GM18868 (cell line): ENCODE data around the gene PCDHGA7.
A peak's percentile ranks its signal among the peaks of the same experiment; 100 is the strongest.
"Not testable (repeated sequence)": the region's sequence is repeated elsewhere in the genome, so short reads cannot be mapped to it uniquely, and the experiment has no call there.

Experiments used
- ATAC-seq: cut with Tn5 transposase; IDR thresholded peaks from one replicate; pipeline ENCODE4 v1.9.1; 2021; ENCODE audit warnings: mild to moderate bottlenecking, moderate library complexity; ENCODE audit not compliant: unreplicated experiment

The PCDHGA7 gene

DNA sequence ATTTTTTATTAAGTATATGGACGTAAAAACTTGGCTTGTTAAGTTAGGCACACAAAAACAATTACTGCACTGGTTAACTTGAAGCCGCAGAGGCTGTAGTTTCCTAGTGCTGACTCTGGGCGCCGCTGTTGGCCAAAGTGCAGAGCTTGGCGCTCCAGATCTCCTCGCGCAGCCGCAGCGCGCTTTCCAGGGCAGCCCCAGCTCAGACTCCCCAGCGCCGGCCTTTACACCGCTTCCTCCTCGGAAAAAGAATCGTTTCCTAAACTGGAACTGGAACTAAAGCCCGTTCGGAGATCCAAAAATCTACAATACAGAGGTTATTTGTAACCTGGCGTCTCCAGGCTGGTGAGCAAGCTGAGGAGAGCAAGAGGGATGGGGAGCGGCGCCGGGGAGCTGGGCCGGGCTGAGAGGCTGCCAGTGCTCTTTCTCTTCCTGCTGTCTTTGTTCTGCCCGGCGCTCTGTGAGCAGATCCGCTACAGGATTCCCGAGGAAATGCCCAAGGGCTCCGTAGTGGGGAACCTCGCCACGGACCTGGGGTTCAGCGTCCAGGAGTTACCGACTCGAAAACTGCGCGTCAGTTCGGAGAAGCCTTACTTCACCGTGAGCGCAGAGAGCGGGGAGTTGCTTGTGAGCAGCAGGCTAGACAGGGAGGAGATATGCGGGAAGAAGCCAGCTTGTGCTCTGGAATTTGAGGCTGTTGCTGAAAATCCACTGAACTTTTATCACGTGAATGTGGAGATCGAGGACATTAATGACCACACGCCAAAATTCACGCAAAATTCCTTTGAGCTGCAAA lies 15.4 kb downstream of the PCDHGA7 start, which contains the start of gene PCDHGB5:
Gene PCDHGB5, plus strand, starts transcription at position 192 of the 796 bp plus-strand sequence. Its CDS starts 181 bp downstream, at position 373.
- peak; percentile 97 for ATAC-seq

DNA sequence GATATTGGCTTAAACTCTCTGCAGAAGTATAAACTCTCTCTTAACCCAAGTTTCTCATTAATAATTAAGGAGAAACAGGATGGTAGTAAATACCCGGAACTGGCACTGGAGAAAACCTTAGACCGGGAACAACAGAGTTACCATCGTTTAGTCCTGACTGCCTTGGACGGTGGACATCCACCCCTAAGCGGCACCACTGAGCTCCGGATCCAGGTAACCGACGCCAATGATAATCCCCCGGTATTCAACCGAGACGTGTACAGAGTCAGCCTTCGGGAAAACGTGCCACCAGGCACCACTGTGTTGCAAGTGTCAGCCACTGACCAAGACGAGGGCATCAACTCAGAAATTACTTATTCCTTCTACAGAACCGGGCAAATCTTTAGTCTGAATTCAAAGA lies 16.1 kb downstream of the PCDHGA7 start:
- ATAC-seq = no peak

DNA sequence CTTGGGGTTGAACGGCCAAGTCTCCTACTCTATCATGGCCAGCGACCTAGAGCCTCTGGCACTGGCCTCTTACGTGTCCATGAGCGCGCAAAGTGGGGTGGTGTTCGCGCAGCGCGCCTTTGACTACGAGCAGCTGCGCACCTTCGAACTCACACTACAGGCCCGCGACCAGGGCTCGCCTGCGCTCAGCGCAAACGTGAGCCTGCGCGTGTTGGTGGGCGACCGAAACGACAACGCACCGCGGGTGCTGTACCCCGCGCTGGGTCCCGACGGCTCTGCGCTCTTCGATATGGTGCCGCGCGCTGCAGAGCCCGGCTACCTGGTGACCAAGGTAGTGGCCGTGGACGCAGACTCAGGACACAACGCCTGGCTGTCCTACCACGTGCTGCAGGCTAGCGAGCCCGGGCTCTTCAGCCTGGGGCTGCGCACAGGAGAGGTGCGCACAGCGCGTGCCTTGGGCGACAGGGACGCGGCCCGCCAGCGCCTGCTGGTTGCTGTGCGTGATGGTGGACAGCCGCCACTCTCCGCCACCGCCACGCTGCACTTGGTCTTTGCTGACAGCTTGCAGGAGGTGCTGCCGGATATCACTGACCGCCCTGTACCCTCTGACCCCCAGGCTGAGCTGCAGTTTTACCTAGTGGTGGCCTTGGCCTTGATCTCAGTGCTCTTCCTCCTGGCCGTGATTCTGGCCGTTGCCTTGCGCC lies 17.2 kb downstream of the PCDHGA7 start:
- ATAC-seq = no peak

DNA sequence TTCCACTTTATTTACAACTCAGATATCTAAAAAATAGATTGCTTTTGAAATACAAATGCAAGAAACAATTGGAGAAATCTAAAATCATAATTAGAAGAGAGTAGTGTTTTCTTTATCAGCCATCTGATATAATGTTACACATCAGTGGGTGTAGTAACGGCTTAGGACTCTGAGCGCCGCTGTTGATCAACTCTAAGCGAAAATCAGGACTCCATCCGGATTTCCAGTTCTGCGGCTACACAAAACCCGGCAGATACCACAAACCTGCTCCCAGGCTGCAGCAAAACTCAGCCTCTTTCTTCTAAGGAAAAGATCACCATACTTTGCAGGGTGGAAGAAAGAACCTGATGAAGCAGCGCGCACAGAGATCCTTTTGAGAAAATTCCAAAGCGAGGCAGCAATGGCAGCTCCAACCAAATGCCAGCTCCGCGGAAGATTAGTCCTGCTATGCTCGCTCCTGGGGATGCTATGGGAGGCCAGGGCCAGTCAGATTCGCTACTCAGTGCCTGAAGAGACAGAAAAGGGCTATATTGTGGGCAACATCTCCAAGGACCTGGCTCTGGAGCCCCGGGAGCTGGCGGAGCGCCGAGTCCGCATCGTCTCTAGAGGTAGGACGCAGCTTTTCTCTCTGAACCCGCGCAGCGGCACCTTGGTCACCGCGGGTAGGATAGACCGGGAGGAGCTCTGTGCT lies 20.2 kb downstream of the PCDHGA7 start, which contains the start of gene PCDHGA9:
Gene PCDHGA9, plus strand, starts transcription at position 226 of the 691 bp plus-strand sequence. Its CDS starts 175 bp downstream, at position 401.
- ATAC-seq = no peak

DNA sequence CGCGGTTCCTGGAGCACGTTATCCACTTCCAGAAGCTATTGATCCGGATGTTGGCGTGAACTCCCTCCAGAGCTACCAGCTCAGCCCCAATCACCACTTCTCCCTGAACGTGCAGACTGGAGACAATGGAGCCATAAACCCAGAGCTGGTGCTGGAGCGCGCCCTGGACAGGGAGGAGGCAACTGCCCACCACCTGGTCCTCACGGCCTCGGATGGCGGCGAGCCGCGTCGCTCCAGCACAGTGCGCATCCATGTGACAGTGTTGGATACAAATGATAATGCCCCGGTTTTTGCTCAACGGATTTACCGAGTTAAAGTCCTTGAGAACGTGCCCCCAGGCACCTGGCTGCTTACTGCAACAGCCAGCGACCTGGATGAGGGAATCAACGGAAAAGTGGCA lies 20.8 kb downstream of the PCDHGA7 start:
- ATAC-seq = no peak

DNA sequence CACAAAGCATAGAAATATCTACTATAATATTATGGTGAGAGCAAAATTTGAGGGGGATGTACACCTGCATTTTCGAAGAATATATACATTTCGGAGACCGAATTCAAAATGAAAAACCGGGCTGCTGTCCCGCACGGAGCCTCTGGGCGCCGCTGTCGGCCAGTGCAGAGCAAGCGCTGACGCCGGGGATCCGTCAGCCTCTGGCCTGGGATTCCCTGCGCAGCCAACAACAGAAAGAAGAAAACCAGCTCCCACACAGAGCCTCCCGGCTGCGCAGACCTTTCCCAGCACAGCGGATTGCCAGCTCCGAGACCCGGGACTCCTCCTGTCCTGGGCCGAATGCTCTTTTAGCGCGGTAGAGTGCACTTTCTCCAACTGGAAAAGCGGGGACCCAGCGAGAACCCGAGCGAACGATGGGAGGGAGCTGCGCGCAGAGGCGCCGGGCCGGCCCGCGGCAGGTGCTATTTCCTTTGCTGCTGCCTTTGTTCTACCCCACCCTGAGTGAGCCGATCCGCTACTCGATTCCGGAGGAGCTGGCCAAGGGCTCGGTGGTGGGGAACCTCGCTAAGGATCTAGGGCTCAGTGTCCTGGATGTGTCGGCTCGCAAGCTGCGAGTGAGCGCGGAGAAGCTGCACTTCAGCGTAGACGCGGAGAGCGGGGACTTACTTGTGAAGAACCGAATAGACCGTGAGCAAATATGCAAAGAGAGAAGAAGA lies 25.4 kb downstream of the PCDHGA7 start, which contains the start of gene PCDHGB6:
Gene PCDHGB6, plus strand, starts transcription at position 232 of the 716 bp plus-strand sequence. Its CDS starts 182 bp downstream, at position 414.
- ATAC-seq = peak; percentile 82

DNA sequence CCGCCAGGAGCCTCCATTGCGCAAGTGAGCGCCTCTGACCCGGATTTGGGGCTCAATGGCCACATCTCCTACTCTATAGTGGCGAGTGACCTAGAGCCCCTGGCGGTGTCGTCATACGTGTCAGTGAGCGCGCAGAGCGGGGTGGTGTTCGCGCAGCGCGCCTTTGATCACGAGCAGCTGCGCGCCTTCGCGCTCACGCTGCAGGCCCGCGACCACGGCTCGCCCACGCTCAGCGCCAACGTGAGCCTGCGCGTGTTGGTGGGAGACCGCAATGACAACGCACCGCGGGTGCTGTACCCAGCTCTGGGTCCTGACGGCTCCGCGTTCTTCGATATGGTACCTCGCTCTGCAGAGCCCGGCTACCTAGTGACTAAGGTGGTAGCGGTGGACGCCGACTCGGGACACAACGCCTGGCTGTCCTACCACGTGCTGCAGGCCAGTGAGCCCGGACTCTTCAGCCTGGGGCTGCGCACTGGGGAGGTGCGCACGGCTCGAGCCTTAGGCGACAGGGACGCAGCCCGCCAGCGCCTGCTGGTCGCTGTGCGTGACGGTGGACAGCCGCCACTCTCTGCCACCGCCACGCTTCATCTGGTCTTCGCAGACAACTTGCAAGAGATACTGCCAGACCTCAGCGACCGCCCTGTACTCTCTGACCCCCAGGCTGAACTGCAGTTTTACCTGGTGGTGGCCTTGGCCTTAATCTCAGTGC lies 27.2 kb downstream of the PCDHGA7 start:
- ATAC-seq = no peak

DNA sequence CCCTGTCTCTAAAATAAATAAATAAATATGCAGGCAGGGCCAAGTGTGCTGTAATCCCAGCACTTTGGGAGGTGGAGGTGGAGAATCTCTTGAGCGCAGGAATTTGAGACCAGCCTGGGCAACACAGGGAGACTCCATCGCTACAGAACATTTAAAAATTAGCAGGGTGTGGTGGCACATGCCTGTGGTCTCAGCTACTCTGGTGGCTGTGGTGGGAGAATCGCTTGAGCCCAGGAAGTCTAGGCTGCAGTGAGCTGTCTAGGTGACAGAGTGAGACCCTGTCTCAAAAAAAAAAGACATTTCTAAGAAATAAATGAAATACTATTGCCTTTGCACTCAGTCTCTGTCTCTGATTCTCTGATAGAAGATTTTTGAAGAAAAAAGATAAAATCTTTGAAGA lies 29.0 kb downstream of the PCDHGA7 start:
- no peak for ATAC-seq

DNA sequence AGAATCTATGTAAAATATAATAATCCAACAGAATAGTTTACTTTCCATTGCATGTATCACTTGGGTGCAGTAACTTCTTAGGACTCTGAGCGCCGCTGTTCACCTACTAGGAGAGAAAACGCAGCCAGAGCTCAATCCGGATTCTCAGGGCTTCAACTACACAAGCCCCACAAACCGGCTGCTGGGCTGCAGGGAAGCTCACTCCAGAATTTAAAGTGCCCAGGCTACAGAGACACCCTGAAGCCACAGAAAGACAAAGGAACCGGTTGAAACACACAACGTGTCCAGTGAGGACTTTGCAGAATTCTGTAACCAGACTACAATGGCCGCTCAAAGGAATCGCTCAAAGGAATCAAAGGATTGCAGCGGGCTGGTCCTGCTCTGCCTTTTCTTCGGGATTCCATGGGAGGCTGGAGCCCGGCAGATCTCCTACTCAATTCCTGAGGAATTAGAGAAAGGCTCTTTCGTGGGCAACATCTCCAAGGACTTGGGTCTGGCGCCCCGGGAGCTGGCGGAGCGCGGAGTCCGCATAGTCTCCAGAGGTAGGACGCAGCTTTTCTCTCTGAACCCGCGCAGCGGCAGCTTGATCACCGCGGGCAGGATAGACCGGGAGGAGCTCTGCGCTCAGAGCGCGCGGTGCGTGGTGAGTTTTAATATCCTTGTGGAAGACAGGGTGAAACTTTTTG lies 30.5 kb downstream of the PCDHGA7 start, which contains the start of gene PCDHGA10:
Gene PCDHGA10, plus strand, starts transcription at position 134 of the 686 bp plus-strand sequence. Its CDS starts 189 bp downstream, at position 323.
- peak; percentile 73 for ATAC-seq

DNA sequence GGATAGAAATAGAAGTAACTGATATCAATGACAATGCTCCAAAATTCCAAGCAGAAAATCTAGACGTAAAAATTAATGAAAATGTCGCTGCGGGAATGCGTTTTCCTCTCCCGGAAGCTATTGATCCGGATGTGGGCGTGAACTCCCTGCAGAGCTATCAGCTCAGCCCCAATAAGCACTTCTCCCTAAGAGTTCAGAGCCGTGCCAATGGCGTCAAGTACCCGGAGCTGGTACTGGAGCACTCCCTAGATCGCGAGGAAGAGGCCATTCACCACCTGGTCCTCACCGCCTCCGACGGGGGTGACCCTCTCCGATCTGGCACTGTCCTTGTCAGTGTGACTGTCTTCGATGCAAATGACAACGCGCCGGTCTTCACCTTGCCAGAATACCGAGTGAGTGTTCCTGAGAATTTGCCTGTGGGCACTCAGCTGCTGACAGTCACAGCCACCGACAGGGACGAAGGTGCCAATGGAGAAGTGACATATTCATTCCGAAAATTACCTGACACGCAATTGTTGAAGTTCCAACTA lies 31.1 kb downstream of the PCDHGA7 start:
- ATAC-seq = no peak

DNA sequence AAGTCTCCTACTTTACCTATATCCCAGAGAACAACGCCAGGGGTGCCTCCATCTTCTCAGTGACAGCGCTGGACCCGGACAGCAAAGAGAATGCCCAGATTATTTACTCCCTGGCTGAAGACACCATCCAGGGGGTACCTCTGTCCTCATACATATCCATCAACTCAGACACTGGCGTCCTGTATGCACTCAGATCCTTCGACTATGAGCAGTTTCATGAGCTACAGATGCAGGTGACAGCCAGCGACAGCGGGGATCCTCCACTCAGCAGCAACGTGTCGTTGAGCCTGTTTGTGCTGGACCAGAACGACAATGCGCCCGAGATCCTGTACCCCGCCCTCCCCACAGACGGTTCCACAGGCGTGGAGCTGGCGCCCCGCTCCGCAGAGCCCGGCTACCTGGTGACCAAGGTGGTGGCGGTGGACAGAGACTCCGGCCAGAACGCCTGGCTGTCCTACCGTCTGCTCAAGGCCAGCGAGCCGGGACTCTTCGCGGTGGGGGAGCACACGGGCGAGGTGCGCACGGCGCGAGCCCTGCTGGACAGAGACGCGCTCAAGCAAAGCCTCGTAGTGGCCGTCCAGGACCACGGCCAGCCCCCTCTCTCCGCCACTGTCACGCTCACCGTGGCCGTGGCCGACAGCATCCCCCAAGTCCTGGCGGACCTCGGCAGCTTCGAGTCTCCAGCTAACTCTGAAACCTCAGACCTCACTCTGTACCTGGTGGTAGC lies 32.2 kb downstream of the PCDHGA7 start:
- not testable (repeated sequence) for ATAC-seq

DNA sequence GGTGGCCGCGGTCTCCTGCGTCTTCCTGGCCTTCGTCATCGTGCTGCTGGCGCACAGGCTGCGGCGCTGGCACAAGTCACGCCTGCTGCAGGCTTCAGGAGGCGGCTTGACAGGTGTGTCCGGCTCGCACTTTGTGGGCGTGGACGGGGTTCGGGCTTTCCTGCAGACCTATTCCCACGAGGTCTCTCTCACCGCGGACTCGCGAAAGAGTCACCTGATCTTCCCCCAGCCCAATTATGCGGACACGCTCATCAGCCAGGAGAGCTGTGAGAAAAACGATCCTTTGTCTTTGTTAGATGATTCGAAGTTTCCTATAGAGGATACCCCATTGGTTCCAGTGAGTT lies 32.7 kb downstream of the PCDHGA7 start:
- ATAC-seq = not testable (repeated sequence)

DNA sequence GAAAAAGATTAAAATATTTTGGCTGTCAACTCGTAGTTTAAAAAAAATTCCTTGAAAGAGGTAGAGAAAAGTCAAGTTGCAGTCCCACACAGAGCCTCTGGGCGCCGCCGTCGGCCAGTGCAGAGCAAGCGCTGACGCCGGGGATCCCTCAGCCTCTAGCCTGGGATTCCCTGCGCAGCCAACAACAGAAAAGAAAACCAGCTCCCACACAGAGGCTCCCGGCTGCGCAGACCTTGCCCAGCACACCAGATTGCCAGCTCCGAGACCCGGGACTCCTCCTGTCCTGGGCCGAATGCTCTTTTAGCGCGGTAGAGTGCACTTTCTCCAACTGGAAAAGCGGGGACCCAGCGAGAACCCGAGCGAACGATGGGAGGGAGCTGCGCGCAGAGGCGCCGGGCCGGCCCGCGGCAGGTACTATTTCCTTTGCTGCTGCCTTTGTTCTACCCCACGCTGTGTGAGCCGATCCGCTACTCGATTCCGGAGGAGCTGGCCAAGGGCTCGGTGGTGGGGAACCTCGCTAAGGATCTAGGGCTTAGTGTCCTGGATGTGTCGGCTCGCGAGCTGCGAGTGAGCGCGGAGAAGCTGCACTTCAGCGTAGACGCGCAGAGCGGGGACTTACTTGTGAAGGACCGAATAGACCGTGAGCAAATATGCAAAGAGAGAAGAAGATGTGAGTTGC lies 35.1 kb downstream of the PCDHGA7 start, which contains the start of gene PCDHGB7:
Gene PCDHGB7, plus strand, starts transcription at position 184 of the 679 bp plus-strand sequence. Its CDS starts 183 bp downstream, at position 367.
- peak; percentile 69 for ATAC-seq

DNA sequence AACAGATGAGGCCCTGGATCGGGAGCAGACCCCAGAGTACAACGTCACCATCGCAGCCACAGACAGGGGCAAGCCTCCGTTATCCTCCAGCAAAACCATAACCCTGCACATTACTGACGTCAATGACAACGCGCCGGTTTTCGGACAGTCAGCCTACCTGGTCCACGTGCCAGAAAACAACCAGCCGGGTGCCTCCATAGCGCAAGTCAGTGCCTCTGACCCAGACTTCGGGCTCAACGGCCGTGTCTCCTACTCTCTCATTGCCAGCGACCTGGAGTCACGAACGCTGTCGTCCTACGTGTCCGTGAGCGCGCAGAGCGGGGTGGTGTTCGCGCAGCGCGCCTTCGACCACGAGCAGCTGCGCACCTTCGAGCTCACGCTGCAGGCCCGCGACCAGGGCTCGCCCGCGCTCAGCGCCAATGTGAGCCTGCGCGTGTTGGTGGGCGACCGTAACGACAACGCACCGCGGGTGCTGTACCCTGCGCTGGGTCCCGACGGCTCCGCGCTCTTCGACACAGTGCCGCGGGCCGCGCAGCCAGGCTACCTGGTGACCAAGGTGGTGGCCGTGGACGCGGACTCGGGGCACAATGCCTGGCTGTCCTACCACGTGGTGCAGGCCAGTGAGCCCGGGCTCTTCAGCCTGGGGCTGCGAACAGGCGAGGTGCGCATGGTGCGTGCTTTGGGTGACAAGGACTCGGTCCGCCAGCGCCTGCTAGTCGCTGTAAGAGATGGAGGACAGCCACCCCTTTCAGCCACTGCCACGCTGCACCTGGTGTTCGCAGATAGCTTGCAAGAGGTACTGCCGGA lies 36.7 kb downstream of the PCDHGA7 start:
- no peak for ATAC-seq

DNA sequence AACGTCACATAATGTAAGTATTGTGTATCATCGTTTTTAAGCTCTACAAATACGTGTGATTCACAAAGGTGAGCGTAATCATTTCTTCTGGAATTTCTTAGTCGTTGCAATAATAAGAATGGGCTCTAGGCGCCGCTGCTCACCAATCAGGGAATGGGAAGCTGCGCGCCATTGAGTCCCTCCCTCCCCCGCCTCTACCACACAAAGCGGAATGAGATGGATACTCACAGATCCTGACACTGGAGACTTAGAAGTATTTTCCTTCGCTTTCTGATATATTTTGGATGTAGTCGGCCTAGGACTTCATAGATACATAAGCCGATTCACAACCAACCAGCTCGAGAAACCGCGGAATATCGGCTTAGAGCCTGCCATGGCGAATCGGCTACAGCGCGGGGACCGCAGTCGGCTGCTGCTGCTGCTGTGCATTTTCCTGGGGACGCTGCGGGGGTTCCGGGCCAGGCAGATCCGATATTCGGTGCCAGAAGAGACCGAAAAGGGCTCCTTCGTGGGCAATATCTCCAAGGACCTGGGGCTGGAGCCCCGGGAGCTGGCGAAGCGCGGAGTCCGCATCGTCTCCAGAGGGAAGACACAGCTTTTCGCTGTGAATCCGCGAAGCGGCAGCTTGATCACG lies 38.4 kb downstream of the PCDHGA7 start, which contains the start of gene PCDHGA11:
Gene PCDHGA11, plus strand, starts transcription at position 197 of the 634 bp plus-strand sequence. Its CDS starts 177 bp downstream, at position 374.
- ATAC-seq = peak; percentile 65

DNA sequence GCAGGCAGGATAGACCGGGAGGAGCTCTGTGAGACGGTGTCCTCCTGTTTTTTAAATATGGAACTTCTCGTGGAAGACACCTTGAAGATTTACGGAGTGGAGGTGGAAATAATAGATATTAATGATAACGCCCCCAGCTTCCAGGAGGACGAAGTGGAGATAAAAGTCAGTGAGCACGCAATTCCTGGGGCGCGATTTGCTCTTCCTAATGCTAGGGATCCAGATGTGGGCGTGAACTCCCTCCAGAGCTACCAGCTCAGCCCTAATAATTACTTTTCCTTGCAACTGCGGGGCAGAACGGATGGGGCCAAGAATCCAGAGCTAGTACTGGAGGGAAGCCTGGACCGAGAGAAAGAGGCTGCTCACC lies 38.9 kb downstream of the PCDHGA7 start:
- no peak for ATAC-seq
